Subcutaneous abdominal adipose tissue (tissue), 5 donors: ENCODE measurements around the gene PCNA.
"Not testable (repeated sequence)": the region's sequence is repeated elsewhere in the genome, so short reads cannot be mapped to it uniquely, and the experiment has no call there.

Experiments used
- H3K27ac ChIP-seq: one replicate; pipeline ENCODE4 v1.7.0; 2013; ENCODE audit warnings: low read depth, mild to moderate bottlenecking, inconsistent platforms, low read length, moderate library complexity
- H3K27me3 ChIP-seq, 5 donors: one replicate each; pipeline ENCODE4 v1.7.0; 2013; ENCODE audit warnings: low read length in 5 of 5, inconsistent platforms in 1 of 5; ENCODE audit not compliant: control insufficient read depth in 5 of 5, insufficient read depth in 4 of 5
- H3K36me3 ChIP-seq, 5 donors: one replicate each; pipeline ENCODE4 v1.7.0; 2013; ENCODE audit warnings: low read length in 5 of 5; ENCODE audit not compliant: control insufficient read depth in 5 of 5, insufficient read depth in 5 of 5
- H3K4me1 ChIP-seq, 5 donors: one replicate each; pipeline ENCODE4 v1.7.0; 2013; ENCODE audit warnings: low read length in 5 of 5, mild to moderate bottlenecking in 3 of 5, moderate library complexity in 1 of 5; ENCODE audit not compliant: control insufficient read depth in 5 of 5, insufficient read depth in 5 of 5
- H3K4me3 ChIP-seq, 5 donors: one replicate each; pipeline ENCODE4 v1.7.0; 2013; ENCODE audit warnings: low read length in 5 of 5, low read depth in 1 of 5
- H3K9ac ChIP-seq, 5 donors: one replicate each; pipeline ENCODE4 v1.7.0; 2013; ENCODE audit warnings: low read length in 5 of 5, mild to moderate bottlenecking in 4 of 5, moderate library complexity in 3 of 5
- H3K9me3 ChIP-seq, 5 donors: one replicate each; pipeline ENCODE4 v1.7.0; 2013; ENCODE audit warnings: low read length in 5 of 5; ENCODE audit not compliant: control insufficient read depth in 5 of 5
- donor health status: healthy.
- donor health status: healthy.
- donor health status: healthy.
- donor health status: healthy.
- donor health status: healthy.

The PCNA gene

DNA sequence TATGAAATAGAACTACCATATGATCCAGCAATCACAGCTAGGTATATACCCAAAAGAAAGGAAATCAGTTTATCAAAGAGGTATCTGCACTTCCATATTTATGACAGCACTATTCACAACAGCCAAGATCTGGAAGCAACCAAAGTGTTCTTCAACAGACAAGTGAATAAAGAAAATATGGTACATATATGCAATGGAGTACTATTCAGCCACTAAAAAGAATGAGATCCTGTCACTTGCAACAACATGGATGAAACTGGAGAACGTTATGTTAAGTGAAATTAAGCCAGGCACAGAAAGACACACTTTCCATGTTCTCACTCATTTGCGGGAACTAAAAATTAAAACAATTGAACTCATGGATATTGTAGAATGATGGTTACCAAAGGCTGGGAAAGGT is 15.3 kb downstream of the PCNA start:
- Histone ChIP-seq H3K4me3 (no peak overlapping the region), H3K27me3 (no peaks in the 10 kb centered on the region), H3K27ac (no peak overlapping the region), H3K36me3 (peaks cover 12 to 81% (median 63%) of the 10 kb centered on the region in 5 donors), H3K9ac (no peak overlapping the region), H3K9me3 (no peaks in the 10 kb centered on the region), H3K4me1 (peaks cover 0 to 10% (median 3%) of the 10 kb centered on the region in 5 donors)

DNA sequence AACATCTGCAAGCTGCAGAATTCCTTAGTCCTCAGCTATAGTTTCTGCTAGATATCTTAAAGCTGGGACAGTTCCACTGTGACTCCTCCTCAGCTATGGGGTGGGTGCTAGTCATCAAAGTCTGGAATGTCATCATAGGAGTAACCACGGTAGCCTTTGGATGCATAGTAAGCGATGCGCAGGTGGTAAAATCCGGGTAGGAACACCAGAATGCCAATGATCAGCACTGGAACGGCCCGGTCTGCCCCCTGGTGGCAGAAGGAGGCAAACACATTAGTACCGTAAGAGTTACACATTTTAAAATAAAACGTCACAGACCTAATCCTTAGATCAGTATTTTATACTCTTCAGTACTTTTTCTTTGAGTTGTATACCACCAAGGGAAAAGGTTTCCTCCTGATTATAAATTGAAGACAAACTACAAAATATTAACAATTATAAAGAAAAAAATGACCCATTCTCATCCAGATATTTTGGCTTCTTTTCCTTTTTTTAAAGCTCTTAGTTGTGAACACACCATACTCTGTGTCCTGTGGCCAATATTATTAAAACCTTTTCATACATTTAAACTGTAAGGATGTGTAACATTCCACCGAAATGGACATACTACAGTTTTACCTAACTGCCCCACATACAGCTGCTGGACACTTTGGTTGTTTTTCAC is 18.9 kb downstream of the PCNA start:
- H3K4me1 ChIP-seq: peaks cover 0 to 4% (median 0%) of the 10 kb centered on the region in 5 donors
- H3K9ac ChIP-seq: no peak overlapping the region
- peaks cover 13 to 73% (median 63%) of the 10 kb centered on the region in 5 donors for H3K36me3 ChIP-seq
- peak overlapping the region; percentile 10 for H3K27ac ChIP-seq
- no peaks in the 10 kb centered on the region for H3K27me3 ChIP-seq
- no peaks in the 10 kb centered on the region for H3K9me3 ChIP-seq
- no peak overlapping the region for H3K4me3 ChIP-seq

DNA sequence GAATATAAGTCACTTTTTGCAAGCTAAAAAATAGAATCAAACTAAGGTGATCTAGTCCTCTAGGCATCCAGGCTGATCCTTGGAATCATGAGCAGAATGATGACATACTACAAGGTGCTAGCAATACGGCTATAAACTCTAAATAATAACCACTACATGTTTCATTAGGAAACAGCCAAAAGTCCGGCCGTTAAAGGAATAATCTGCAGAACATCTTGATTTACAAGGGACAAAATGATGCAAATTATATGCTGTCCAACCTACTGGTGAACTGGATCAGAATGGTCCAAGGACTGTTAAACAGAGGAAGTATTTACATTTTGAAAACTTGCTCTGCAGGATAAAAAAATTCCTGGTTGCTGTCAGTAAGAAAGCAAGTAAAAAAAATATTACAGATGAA is 19.8 kb downstream of the PCNA start:
- H3K9me3 ChIP-seq, H3K27me3 ChIP-seq, H3K9ac ChIP-seq, H3K4me3 ChIP-seq, H3K4me1 ChIP-seq, H3K27ac ChIP-seq: not testable (repeated sequence)
- peaks cover 13 to 69% (median 57%) of the 10 kb centered on the region in 5 donors for H3K36me3 ChIP-seq

DNA sequence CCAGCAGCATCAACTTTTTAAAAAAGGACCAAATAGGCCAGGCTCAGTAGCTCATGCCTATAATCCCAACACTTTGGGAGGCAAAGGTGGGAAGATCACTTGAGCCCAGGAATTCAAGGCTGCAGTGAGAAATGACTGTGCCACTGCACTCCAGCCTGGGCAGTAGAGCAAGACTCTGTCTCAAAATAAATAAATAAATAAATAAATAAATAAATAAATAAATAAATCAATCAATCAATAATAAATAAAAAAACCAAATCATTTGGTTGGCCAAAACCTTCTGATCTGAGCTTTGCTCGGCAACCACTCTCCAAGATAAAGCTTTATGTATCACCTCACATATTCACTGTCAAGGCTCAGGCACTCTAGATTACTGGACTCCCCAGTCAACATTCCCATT is 20.7 kb downstream of the PCNA start:
- peaks cover 7 to 60% (median 49%) of the 10 kb centered on the region in 5 donors for H3K36me3 ChIP-seq
- H3K27ac ChIP-seq: not testable (repeated sequence)

DNA sequence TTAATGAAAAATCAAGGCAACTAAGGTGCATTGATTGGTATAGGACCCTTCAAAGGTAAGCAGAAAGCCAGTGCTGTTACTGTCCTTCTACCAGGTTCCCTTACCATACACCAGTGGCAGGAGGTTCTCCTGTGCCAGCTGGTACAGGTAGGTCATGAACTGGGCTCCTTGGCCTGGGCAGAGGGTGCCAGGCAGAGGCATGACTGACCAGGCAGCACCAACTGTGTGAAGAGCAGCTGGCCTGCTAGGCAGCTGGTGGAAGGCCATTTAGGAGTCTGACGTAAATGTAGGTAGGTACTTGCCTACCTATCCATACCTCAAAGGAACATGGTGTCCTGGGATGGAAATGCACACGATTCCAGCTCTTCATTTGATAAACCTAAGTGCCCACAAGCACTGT is 23.3 kb downstream of the PCNA start:
- no peaks in the 10 kb centered on the region for H3K27me3 ChIP-seq
- no peak overlapping the region for H3K4me3 ChIP-seq
- peaks cover 10 to 44% (median 34%) of the 10 kb centered on the region in 5 donors for H3K36me3 ChIP-seq
- H3K27ac ChIP-seq: no peak overlapping the region
- H3K4me1 ChIP-seq: peaks cover 0 to 4% (median 0%) of the 10 kb centered on the region in 5 donors
- H3K9me3 ChIP-seq: no peaks in the 10 kb centered on the region
- H3K9ac ChIP-seq: no peak overlapping the region

More for the DNA sequence above, 20.7 kb downstream of the PCNA start:
- H3K4me1 ChIP-seq, H3K9me3 ChIP-seq, H3K9ac ChIP-seq, H3K4me3 ChIP-seq, H3K27me3 ChIP-seq: not testable (repeated sequence)

DNA sequence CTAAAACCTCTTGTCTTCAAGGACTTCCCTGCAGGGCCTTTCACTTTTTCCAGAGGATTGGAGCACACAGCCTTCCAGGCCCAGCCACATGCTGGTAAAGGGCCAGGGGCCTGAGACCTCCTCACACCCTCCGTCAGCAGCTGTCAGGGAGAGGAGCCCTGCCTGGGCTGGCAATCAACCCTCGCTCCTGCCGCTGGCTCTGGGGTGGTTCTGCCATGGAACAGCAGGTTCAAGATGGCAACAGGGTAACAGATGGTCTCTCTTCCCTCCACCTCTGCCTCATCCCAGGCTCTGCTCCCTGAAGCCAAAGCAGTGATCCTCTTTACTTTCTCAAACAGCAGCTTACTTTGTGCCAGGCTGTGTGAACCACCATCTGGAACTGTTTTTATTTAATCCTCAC is 23.8 kb downstream of the PCNA start:
- Histone ChIP-seq H3K4me1 (peaks cover 0 to 4% (median 0%) of the 10 kb centered on the region in 5 donors), H3K27me3 (no peaks in the 10 kb centered on the region), H3K27ac (no peak overlapping the region), H3K36me3 (peaks cover 11 to 41% (median 30%) of the 10 kb centered on the region in 5 donors), H3K9ac (no peak overlapping the region), H3K9me3 (no peaks in the 10 kb centered on the region), H3K4me3 (no peak overlapping the region)

DNA sequence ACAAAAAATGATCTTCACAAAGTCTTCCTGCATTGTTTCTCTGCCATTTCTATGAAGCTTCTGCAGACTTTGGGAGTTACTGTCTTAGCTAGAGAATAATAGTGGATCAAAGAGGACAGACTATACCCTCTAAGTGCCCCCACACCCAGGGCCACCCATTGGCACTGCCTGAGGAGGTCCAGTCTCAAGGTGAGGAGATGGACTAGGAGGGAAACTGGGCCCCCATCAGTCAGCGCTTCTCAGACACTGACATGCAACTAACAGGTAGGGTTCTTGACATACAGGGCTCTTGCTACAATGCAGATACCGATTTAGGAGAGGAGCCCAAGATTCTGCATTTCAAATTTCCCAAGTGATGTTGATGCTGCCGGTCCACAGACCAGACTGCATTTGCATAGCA is 24.3 kb downstream of the PCNA start:
- Histone ChIP-seq H3K4me3 (no peak overlapping the region), H3K4me1 (peaks cover 0 to 4% (median under 1%) of the 10 kb centered on the region in 5 donors), H3K9me3 (no peaks in the 10 kb centered on the region), H3K36me3 (peaks cover 11 to 41% (median 30%) of the 10 kb centered on the region in 5 donors), H3K27me3 (no peaks in the 10 kb centered on the region), H3K27ac (no peak overlapping the region), H3K9ac (no peak overlapping the region)

DNA sequence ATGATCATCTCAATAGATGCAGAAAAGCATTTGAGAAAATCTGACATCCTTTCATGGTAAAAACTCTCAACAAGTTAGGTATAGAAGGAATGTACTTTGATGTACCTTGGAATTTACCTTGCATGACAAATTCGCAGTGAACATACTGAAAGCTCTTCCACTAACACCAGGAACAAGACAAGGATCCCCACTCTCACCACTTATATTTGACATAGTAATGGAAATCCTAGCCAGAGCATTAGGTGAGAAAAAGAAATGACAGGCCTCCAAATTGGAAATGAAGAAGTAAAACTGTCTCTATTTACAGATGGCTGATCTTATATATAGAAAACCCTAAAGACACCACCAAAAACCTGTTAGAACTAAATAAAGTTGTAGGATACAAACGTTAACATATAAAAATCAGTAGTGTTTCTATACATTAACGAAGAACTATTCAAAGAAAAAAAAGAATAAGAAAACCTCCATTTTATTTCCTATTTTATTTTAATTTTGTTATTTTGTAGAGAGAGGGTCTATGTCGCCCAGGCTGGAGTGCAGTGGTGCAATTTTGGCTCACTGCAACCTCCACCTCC is 26.9 kb downstream of the PCNA start:
- Histone ChIP-seq H3K4me1 (peaks cover 0 to 8% (median 0%) of the 10 kb centered on the region in 5 donors), H3K9me3 (no peaks in the 10 kb centered on the region), H3K9ac (no peak overlapping the region), H3K27ac (no peak overlapping the region), H3K36me3 (peaks cover 4 to 27% (median 20%) of the 10 kb centered on the region in 5 donors), H3K27me3 (no peaks in the 10 kb centered on the region), H3K4me3 (no peak overlapping the region)

DNA sequence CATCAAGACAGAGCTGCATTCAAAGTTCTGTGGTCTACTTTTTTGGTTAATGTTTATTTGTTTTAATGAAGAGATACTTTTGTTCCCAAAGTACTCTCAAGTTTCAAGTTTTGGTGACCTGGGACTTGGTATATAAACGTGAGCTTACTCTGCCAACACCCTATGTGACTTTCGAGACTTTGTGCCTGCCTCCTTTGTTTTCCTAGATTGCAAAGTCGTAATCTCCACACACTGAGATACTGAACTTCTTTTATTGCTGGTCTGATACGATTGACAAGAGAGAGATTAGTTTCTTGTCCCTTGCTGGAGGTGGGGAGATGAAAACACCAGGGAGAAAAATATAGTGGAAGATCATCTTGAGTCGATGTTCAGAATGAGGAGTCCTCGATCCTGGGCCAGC is 27.9 kb downstream of the PCNA start:
- Histone ChIP-seq H3K27me3 (no peaks in the 10 kb centered on the region), H3K9me3 (no peaks in the 10 kb centered on the region), H3K4me1 (peaks cover 0 to 8% (median 0%) of the 10 kb centered on the region in 5 donors), H3K4me3 (no peak overlapping the region), H3K9ac (no peak overlapping the region), H3K27ac (no peak overlapping the region), H3K36me3 (peaks cover 4 to 20% (median 19%) of the 10 kb centered on the region in 5 donors)

DNA sequence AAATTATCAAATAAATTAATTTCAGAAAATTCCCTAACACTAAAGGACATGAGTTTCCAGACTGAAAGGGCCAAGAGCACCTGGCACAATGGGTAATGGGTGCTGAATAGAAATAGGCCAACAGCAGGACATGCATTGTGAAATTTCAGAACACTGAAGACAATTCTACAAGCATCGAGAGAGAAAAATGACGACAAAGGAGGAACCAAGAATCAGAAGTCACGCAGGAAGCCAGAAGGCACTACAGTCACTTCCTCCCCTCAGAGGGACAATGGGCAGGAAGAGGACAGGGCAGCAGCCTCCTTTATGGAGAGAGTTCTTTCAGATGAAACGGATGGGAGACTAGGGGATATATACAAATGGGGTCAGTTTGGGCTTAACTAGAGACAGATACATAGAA is 29.6 kb downstream of the PCNA start:
- peak overlapping the region; percentile 51 for H3K27ac ChIP-seq
- peaks cover 0 to 13% (median 0%) of the 10 kb centered on the region in 5 donors for H3K4me1 ChIP-seq
- no peaks in the 10 kb centered on the region for H3K9me3 ChIP-seq
- H3K4me3 ChIP-seq: no peak overlapping the region
- H3K27me3 ChIP-seq: no peaks in the 10 kb centered on the region
- H3K36me3 ChIP-seq: peaks cover 4 to 7% (median 5%) of the 10 kb centered on the region in 5 donors
- peak overlapping the region in 2 of 5 donors; percentile 30 to 40 for H3K9ac ChIP-seq
